WTC11 (cell line): ENCODE results near the gene P2RY12. TPM values are rescaled to one million over a fixed set of nuclear protein-coding genes. Genes with fewer than 3 reads are reported as not detected.
A peak's percentile ranks its signal among the peaks of the same experiment; 100 is the strongest.

Experiments
- ATAC-seq: fragments of 200-7000 bp; cut with Tn5 transposase; 2 replicates; pipeline ENCODE4 v1.10.0; 2021; ENCODE audit warnings: mild to moderate bottlenecking, moderate library complexity
- CTCF ChIA-PET: fragments of 300-600 bp; sonication (Branson Sonifier 250); formaldehyde crosslinking; loops from one replicate; lab custom pipeline; 2021; ENCODE audit warnings: antibody characterized with exemption; lab: Charles Lee
- POLR2A ChIA-PET: fragments of 350-600 bp; sonication (Branson Sonifier 250); formaldehyde crosslinking; loops from one replicate; lab custom pipeline; 2021; ENCODE audit warnings: antibody characterized with exemption; lab: Charles Lee
- DNase-seq: peaks from one replicate; pipeline ENCODE4 v3.0.0; 2021; ENCODE audit warnings: low spot score
- H3K27ac Mint-ChIP-seq: 2 replicates; pipeline ENCODE4 v1.8.0; 2021; ENCODE audit warnings: mixed read lengths
- H3K27me3 Mint-ChIP-seq: 2 replicates; pipeline ENCODE4 v1.8.0; 2021; ENCODE audit warnings: low read depth, mild to moderate bottlenecking, moderate library complexity, mixed read lengths
- H3K36me3 Mint-ChIP-seq: 2 replicates; pipeline ENCODE4 v1.8.0; 2021; ENCODE audit warnings: mixed read lengths
- H3K4me1 Mint-ChIP-seq: 2 replicates; pipeline ENCODE4 v1.8.0; 2022; ENCODE audit warnings: mixed read lengths
- H3K4me3 Mint-ChIP-seq: 2 replicates; pipeline ENCODE4 v1.8.0; 2021; ENCODE audit warnings: mild to moderate bottlenecking, moderate library complexity, mixed read lengths
- H3K9me3 Mint-ChIP-seq: 2 replicates; pipeline ENCODE4 v1.8.0; 2021; ENCODE audit warnings: mixed read lengths
- CREB1 ChIP-seq: sonication (generic); formaldehyde crosslinking; IDR thresholded peaks from 2 replicates; pipeline ENCODE4 v1.8.0; 2023; ENCODE audit warnings: mild to moderate bottlenecking, missing genetic modification reagents
- CREM ChIP-seq: sonication (generic); formaldehyde crosslinking; IDR thresholded peaks from 2 replicates; pipeline ENCODE4 v1.8.1; 2022; ENCODE audit warnings: mild to moderate bottlenecking, missing genetic modification reagents, moderate library complexity
- CTCF ChIP-seq: fragments of 200-600 bp; IDR thresholded peaks from 2 replicates; pipeline ENCODE4 v1.8.0; 2022; ENCODE audit warnings: antibody characterized with exemption
- ESRRA ChIP-seq: sonication (generic); formaldehyde crosslinking; IDR thresholded peaks from 2 replicates; pipeline ENCODE4 v1.8.1; 2022; ENCODE audit warnings: mild to moderate bottlenecking, missing genetic modification reagents, borderline replicate concordance
- FOXK1 ChIP-seq: sonication (generic); formaldehyde crosslinking; IDR thresholded peaks from 2 replicates; pipeline ENCODE4 v1.8.0; 2022; ENCODE audit warnings: mild to moderate bottlenecking, moderate library complexity, missing genetic modification reagents
- JAZF1 ChIP-seq: fragments of 250-450 bp; sonication (Bioruptor Pico); IDR thresholded peaks from 2 replicates; pipeline ENCODE4 v1.9.0; 2021; ENCODE audit warnings: moderate library complexity, mild to moderate bottlenecking, inconsistent platforms
- SMAD4 ChIP-seq: sonication (generic); formaldehyde crosslinking; IDR thresholded peaks from 2 replicates; pipeline ENCODE4 v1.8.0; 2022; ENCODE audit warnings: mild to moderate bottlenecking, missing genetic modification reagents
- STAT6 ChIP-seq: sonication (generic); formaldehyde crosslinking; conservative IDR thresholded peaks from 2 replicates; pipeline ENCODE4 v1.8.1; 2023; ENCODE audit warnings: mild to moderate bottlenecking, low read depth, missing genetic modification reagents, moderate library complexity
- ZNF138 ChIP-seq: sonication (generic); formaldehyde crosslinking; conservative IDR thresholded peaks from 2 replicates; pipeline ENCODE4 v1.8.1; 2022; ENCODE audit warnings: mild to moderate bottlenecking, moderate library complexity, missing genetic modification reagents
- ZNF219 ChIP-seq: sonication (generic); formaldehyde crosslinking; IDR thresholded peaks from 2 replicates; pipeline ENCODE4 v1.8.0; 2023; ENCODE audit warnings: missing genetic modification reagents, mild to moderate bottlenecking, borderline replicate concordance
- ZNF425 ChIP-seq: fragments of 250-450 bp; sonication (Bioruptor Pico); conservative IDR thresholded peaks from 2 replicates; pipeline ENCODE4 v1.9.0; 2021; ENCODE audit warnings: mild to moderate bottlenecking
- ZNF512 ChIP-seq: sonication (generic); formaldehyde crosslinking; IDR thresholded peaks from 2 replicates; pipeline ENCODE4 v1.8.1; 2022; ENCODE audit warnings: missing genetic modification reagents, borderline replicate concordance
- total RNA-seq: library from RNA; stranded (reverse); gene quantifications from 3 replicates; pipeline ENCODE4 v1.2.3, GENCODE V29; 2021

The P2RY12 gene
- total RNA-seq, 1 experiment from 2014 or later, result not detected

- TF ChIP-seq ZNF425 (CRISPR knock-in tag) (no peak), FOXK1 (no peak)
Measured at GRCh38 chr3:151328298-151328995, 56.1 kb downstream of the P2RY12 start (continued).

- Mint-ChIP-seq H3K27me3 (no peaks in the 10 kb centered on the region), H3K36me3 (no peaks in the 10 kb centered on the region), H3K27ac (no peak overlapping the region), H3K4me3 (no peak overlapping the region), H3K9me3 (no peaks in the 10 kb centered on the region; the same call in 1 of the 2 replicates), H3K4me1 (peaks cover 7% of the 10 kb centered on the region)
- no peak for TF ChIP-seq JAZF1 (CRISPR knock-in tag)
- TF ChIP-seq ZNF219, result no peak
- no peak for TF ChIP-seq ESRRA (CRISPR knock-in tag)
- TF ChIP-seq CREB1 (CRISPR knock-in tag), result no peak
- TF ChIP-seq CREM, result no peak
- TF ChIP-seq SMAD4 (CRISPR knock-in tag), result no peak
- TF ChIP-seq CTCF, result peak; percentile 41; the same call in 1 of the 2 replicates
- ATAC-seq (peak; percentile 34), DNase-seq (no peak)
- ChIA-PET CTCF (interaction anchor here (0.7 to 1.7 kb wide), 16 partner anchors 9 to 540 kb away, joined by 3 to 7 read pairs (median 3); partner anchors contain the start of gene GPR87), POLR2A (interaction anchor here (0.6 kb wide), 1 partner anchor 66 kb away, joined by 3 read pairs; no protein-coding TSS in a partner anchor)
Measured at GRCh38 chr3:151327571-151328198, 56.9 kb downstream of the P2RY12 start.

- no peak for TF ChIP-seq STAT6 (CRISPR knock-in tag)
- TF ChIP-seq, all 79 proteins: peak for 0
- ATAC-seq, result no peak
- H3K27ac Mint-ChIP-seq, result no peak overlapping the region
- ChIA-PET POLR2A (no interaction called here), CTCF (no interaction called here)
- no peak for DNase-seq
- H3K36me3 Mint-ChIP-seq, result no peaks in the 10 kb centered on the region
- no peaks in the 10 kb centered on the region; the same call in 1 of the 2 replicates for H3K9me3 Mint-ChIP-seq
- no peak overlapping the region for H3K4me3 Mint-ChIP-seq
- no peaks in the 10 kb centered on the region for H3K27me3 Mint-ChIP-seq
- peaks cover 15% of the 10 kb centered on the region for H3K4me1 Mint-ChIP-seq
Measured at GRCh38 chr3:151322511-151322910, 62.0 kb downstream of the P2RY12 start.

GRCh38 chr3:151321526-151321925 lies 63.0 kb downstream of the P2RY12 start:
- Mint-ChIP-seq H3K27me3 (no peaks in the 10 kb centered on the region), H3K27ac (no peak overlapping the region), H3K4me1 (peaks cover 15% of the 10 kb centered on the region), H3K9me3 (no peaks in the 10 kb centered on the region; the same call in 1 of the 2 replicates), H3K4me3 (no peak overlapping the region), H3K36me3 (no peaks in the 10 kb centered on the region)
- ChIA-PET POLR2A (no interaction called here), CTCF (no interaction called here)
- DNase-seq (no peak), ATAC-seq (no peak)
- no peak for TF ChIP-seq ZNF138 (CRISPR knock-in tag)
- TF ChIP-seq ZNF512 (CRISPR knock-in tag), result no peak
